ENCODE results near the gene DRG1.
"Not testable (repeated sequence)": the region's sequence is repeated elsewhere in the genome, so short reads cannot be mapped to it uniquely, and the experiment has no call there.

The DRG1 gene

GRCh38 chr22:31442768-31443489, 43.5 kb downstream of the DRG1 start:
- no peak for DNase-seq (ENCODE audit: low spot score)

GRCh38 chr22:31443516-31443915, 44.1 kb downstream of the DRG1 start:
- no peak for DNase-seq (ENCODE audit: low spot score)

- DNase-seq (ENCODE audit: low spot score), result no peak
These were observed 46.2 kb downstream of the DRG1 start for GRCh38 chr22:31445642-31446041.

GRCh38 chr22:31446208-31446607, 46.8 kb downstream of the DRG1 start:
- DNase-seq (ENCODE audit: low spot score), result no peak

DNA sequence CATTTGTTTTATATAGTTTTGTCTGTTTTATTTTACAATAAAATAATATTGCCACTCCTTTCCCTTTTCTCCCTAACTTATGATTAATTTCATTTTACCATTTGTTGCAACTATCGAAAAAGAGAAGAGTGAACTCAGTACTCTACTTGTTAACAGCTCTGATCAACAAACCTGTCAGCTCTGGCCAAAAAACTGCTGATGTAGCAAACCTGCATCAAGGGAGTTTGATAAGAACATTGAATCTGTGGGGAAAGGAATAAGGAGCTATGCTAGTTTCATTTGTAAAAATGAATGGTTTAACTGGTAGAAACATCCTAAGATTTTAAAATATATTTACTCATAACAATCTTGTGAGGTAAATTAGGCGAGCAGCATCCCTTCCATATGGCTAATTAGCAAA, 47.4 kb downstream of the DRG1 start:
- DNase-seq (ENCODE audit: low spot score), result no peak

GRCh38 chr22:31447337-31447736, 47.9 kb downstream of the DRG1 start:
- no peak for DNase-seq (ENCODE audit: low spot score)

DNA sequence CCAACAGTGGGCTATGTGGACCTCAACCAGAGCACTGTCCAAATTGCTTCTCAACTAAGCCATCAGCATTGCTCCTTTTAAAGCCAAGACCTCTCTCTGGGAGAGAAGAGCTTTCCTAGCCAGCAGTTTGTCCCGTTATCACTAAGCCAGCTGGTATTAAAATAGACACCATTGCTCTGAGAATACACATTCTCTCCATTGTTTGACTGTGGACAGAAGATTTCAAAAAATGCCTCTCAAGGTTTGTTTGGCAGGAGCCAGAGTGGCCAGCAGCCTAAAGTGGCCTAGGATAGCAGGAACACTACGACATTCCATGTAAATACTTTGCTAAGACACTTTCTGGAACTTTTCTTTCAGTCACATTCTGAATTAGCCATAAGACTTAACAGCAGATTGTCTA, 49.0 kb downstream of the DRG1 start:
- DNase-seq (ENCODE audit: low spot score), result no peak

DNA sequence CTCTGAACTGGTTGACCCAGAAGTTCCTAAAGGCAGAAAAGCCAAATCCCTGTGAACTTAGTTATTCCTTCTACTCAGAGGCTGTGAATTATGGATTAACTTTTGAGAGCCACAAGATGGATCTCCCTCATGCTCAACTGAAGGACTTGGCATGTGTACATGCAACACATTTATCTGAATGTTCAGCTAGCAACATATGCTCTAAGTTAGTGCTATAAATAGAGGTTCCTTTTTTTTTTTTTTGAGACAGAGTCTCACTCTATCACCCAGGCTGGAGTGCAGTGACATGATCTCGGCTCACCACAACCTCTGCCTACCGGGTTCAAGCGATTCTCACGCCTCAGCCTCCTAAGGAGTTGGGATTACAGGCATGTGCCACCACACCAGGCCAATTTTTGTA, 50.1 kb downstream of the DRG1 start:
- no peak for DNase-seq (ENCODE audit: low spot score)

DNA sequence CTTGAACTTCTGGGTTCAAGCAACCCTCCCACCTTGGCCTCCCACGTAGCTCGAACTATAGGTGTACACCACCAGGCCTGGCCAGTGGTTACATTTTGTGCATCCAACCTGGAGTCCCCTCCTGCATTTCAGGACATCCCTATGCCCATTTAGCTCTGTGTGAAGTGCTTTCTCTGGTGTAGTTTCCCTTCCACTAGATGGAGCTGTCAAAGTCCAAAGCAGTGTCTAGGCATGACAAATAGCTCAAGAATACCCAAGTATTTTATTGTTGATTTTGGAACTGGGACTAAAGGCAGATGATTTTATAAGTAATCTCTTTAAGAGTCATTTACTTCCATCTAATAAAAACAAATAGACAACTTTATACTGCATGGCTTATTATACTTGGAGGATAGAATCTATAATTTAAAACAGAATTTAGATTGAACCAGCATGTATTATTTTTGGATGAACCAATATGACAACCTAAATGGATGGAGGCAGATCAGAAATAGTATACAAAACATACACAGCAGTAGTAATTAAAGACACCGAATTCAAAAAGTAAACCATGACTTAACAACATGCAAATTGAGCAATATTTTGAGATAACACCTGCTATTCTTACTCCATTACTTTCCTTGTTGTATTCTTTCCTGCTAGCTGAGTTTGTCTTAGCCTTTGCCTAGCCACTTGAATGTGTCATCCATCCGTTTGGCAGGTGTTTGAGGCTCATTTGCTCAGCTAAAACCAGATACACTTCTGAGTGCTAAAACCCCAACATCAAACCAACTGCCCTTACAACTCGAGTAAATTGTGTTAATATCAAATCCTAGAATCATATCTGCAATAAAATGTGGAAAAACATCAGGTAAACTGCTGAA, 52.5 kb downstream of the DRG1 start:
- peak; percentile 32 for DNase-seq (ENCODE audit: low spot score)

- DNase-seq (ENCODE audit: low spot score), result no peak
These were observed 62.3 kb downstream of the DRG1 start for GRCh38 chr22:31461699-31462098.

DNA sequence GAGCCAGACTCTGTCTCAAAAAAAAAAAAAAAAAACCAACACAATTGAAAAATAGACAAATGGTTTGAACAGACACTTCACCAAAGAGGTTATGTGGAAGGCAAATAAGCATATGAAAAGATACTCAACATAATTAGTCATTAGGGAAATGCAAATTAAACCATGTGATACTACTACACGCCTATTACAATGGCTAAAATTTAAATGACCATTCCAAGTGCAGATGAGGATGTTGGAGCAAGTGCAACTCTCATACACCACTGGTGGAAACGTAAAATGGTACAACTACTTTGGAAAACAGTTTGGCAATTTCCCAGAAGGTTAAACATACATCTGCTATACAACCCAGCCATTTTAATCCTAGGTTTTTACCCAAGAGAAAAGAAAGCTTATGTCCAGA, 65.9 kb downstream of the DRG1 start:
- no peak for DNase-seq (ENCODE audit: low spot score)

DNA sequence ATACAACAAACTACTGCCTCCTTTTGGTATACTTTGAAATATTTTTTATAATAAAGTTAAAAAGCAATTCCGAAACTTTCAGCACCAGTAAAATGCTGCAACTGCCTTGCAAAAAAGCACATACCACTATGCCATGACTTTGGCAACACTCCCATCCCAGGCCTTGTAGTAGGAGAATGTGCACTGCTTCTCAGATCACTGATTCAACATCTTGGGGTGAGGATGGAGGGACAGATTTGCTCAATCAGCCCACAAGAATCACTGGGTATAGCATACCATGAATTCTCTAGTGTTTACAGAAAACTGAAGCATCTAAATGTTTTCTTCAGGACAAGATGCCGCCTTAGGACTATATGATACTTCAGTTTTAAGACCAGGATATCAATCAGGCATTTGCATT, 75.3 kb downstream of the DRG1 start:
- DNase-seq (ENCODE audit: low spot score), result no peak

- DNase-seq (ENCODE audit: low spot score), result no peak
These were observed 76.4 kb downstream of the DRG1 start for GRCh38 chr22:31475800-31476199.

DNA sequence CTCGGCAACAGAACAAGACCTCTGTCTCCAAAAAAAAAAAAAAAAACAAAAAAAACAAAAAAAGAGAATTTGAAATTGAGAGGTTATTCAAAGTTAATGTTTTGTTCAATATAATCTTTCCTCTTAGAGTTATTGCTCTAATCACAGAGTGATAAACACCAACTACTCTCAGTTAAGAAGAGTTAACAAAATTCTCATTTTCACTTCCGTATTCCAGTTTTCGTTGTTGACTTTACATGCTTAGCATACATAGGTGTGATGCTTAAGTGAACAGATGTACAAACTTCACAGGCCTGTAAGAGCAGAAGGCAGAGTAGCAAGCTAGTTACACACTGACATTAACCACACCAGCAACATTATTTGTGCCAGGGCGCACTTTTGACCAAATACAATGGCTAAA, 77.9 kb downstream of the DRG1 start:
- DNase-seq (ENCODE audit: low spot score), result no peak

DNA sequence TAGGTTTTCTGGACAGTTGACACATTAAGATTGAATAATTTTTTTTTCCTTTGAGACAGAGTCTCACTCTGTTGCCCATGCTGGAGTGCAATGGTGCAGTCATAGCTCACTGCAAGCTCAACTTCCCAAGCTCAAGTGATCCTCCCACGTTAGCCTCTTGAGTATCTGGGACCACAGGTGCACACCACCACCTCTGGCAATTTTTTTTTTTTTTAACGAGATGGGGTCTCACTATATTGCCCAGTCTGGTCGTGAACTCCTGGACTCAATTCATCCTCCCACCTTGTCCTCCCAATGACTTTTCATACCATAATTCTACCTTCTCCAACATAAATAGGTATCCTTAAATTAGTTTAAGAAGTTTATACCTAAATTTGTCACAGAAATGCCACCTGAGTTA, 81.7 kb downstream of the DRG1 start:
- no peak for DNase-seq (ENCODE audit: low spot score)

- DNase-seq (ENCODE audit: low spot score), result not testable (repeated sequence)
These were observed 83.1 kb downstream of the DRG1 start for GRCh38 chr22:31482470-31482869.
